Astrocyte of the spinal cord (primary cell): ENCODE results near the gene PCSK1.

Source experiments
- DNase-seq: peaks from one replicate; pipeline ENCODE4 v3.0.0; 2011; ENCODE audit warnings: low read depth, low spot score
- H3K4me3 ChIP-seq: 2 replicates; pipeline ENCODE4 v1.5.1; 2011; ENCODE audit warnings: low read depth, mild to moderate bottlenecking, low read length, moderate library complexity
- CTCF ChIP-seq: IDR thresholded peaks from 2 replicates; pipeline ENCODE4 v1.5.1; 2012; ENCODE audit warnings: low read depth, mild to moderate bottlenecking, low read length, inconsistent platforms
- in situ Hi-C: cut with HindIII; loops from 2 replicates; pipeline ENCODE4 v1.10.0; 2017; ENCODE audit warnings: low sequenced_read_pairs

PCSK1 gene

GRCh38 chr5:96455789-96456188, 22.7 kb upstream of the PCSK1 start:
- no peak for TF ChIP-seq CTCF
- in situ Hi-C loops, result no loop called here
- DNase-seq, result no peak
- no peak overlapping the region for H3K4me3 ChIP-seq

DNA sequence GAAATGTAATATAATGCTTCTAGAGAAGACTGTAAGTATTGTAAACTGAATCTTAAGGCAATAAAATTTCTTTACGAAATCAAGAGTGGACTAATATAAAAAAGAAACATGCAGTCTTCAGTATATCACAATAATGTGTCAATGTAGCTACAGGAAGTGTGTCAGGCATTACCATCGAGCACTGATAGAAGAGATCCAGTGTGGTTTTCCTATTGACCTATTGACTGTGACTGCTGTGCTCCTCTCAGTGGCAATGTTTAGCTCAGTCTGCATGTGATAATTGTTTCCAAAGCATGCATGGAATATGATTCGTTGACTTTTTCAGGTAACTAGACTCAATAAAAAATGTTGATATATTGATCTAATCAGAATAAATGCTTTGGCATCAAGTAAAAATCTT, 20.3 kb upstream of the PCSK1 start:
- in situ Hi-C loops, result no loop called here
- no peak overlapping the region for H3K4me3 ChIP-seq
- DNase-seq, result no peak
- TF ChIP-seq CTCF, result no peak

DNA sequence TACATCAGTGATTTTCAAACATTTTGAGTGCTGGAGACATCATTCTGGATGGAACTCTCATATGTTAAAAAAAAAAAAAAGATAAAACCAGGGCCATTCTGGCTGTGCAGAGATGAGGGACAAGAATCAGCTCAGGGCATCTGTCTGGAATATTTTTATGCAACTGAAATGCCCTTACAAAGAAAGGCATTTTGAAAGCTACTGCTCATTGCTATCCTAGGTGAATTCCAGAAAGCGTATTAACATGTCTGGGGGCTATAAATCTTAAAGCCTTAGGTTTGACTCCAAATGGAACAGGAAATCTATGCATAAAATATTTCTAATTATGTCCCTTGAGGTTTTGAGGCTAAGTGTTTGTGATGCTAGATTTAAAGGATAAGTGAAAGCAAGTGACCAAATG, 14.9 kb upstream of the PCSK1 start:
- DNase-seq, result no peak
- no peak overlapping the region for H3K4me3 ChIP-seq
- TF ChIP-seq CTCF, result no peak
- in situ Hi-C loops, result no loop called here

GRCh38 chr5:96440185-96440538, 7.1 kb upstream of the PCSK1 start:
- no peak for TF ChIP-seq CTCF
- in situ Hi-C loops, result no loop called here
- DNase-seq, result no peak
- H3K4me3 ChIP-seq, result no peak overlapping the region

DNA sequence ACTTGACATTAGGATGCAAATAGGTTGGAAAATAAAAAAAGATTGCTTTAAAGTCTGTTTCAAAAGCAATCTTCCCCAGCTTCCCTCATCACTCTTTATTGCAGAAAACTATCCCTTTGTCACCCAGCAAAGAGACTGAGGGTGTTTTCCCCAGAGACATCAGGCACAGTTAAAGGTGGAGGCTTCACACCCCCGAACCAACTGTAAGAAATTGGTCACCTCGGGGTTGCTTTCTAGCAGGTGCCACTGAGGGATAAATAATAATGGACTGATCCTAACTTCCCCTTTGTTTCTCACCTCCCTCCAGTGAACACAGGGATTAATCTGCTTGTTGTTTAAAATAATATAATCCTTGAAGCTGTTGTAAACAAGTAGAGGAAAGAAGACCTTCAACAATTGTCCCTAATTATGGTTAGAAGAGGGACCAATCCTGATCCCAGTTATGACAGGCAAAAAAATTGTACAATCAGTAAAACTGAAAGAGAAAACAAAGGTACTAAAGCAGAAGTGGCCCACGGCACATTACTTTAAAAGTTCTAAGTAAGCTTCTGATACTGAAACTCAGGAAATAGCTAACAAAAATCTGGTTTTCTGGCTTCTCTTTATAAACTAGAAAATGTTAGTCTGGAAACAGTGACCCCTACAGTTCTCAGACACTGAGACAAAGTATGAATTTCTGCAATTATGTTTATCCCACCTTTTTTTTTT, 6.6 kb upstream of the PCSK1 start:
- no peak overlapping the region for H3K4me3 ChIP-seq
- DNase-seq, result no peak
- peak; percentile 28 for TF ChIP-seq CTCF
- in situ Hi-C loops, result no loop called here

- peak; percentile 76 for DNase-seq
- in situ Hi-C loops, result no loop called here
- TF ChIP-seq CTCF, result no peak
- H3K4me3 ChIP-seq, result no peak overlapping the region
Observed at GRCh38 chr5:96434201-96434645, 1.2 kb upstream of the PCSK1 start.
